K562 (cell line): ENCODE measurements around the gene ROBO1.

Source experiments
- CAMTA2 ChIP-seq: fragments of 250-450 bp; sonication (Bioruptor Pico); conservative IDR thresholded peaks from 2 replicates; pipeline ENCODE4 v1.5.1; 2022
- HDAC6 ChIP-seq: IDR thresholded peaks from 2 replicates; pipeline ENCODE4 v1.6.1; 2012; ENCODE audit warnings: low read depth, mild to moderate bottlenecking, control low read depth, inconsistent platforms, low read length, moderate library complexity
- POLR2A ChIP-seq: fragments of 450-650 bp; conservative IDR thresholded peaks from 2 replicates; pipeline ENCODE4 v1.6.1; 2016
- RFX1 ChIP-seq: fragments of 450-650 bp; IDR thresholded peaks from 2 replicates; pipeline ENCODE4 v1.6.1; 2016; ENCODE audit warnings: mild to moderate bottlenecking, moderate library complexity
- STAG1 ChIP-seq: sonication (generic); formaldehyde crosslinking; IDR thresholded peaks from 2 replicates; pipeline ENCODE4 v1.5.0; 2020; ENCODE audit warnings: missing genetic modification reagents, borderline replicate concordance
- USF2 ChIP-seq: sonication (generic); formaldehyde crosslinking; IDR thresholded peaks from 2 replicates; pipeline ENCODE4 v1.5.0; 2020; ENCODE audit warnings: missing genetic modification reagents
- ZBTB33 ChIP-seq: sonication (generic); formaldehyde crosslinking; IDR thresholded peaks from 2 replicates; pipeline ENCODE4 v1.8.1; 2023; ENCODE audit warnings: mild to moderate bottlenecking, missing genetic modification reagents
- ZKSCAN1 ChIP-seq: fragments of 150-350 bp; IDR thresholded peaks from 2 replicates; pipeline ENCODE4 v1.6.1; 2016; ENCODE audit warnings: low read depth, low read length
- TF ChIP-seq, protein P1 (sequence below): sonication (generic); formaldehyde crosslinking; IDR thresholded peaks from 2 replicates; pipeline ENCODE4 v1.9.0; 2022; ENCODE audit warnings: mild to moderate bottlenecking, missing genetic modification reagents
- TF ChIP-seq, protein P2 (sequence below): sonication (generic); formaldehyde crosslinking; IDR thresholded peaks from 2 replicates; pipeline ENCODE4 v1.9.0; 2022; ENCODE audit warnings: mild to moderate bottlenecking, missing genetic modification reagents
- TF ChIP-seq, protein P3 (sequence below), 3 experiments: IDR thresholded peaks in 2 of 3; conservative IDR thresholded peaks in 1 of 3; 2 replicates each; pipeline ENCODE4 v1.5.1; 2011 to 2012; ENCODE audit warnings: low read length in 3 of 3, mild to moderate bottlenecking in 3 of 3, control low read depth in 2 of 3, improper control_type of control experiment in 1 of 3, inconsistent platforms in 1 of 3, low read depth in 1 of 3, mixed read lengths in 1 of 3, moderate library complexity in 1 of 3; ENCODE audit not compliant: insufficient read depth in 2 of 3

DNA sequence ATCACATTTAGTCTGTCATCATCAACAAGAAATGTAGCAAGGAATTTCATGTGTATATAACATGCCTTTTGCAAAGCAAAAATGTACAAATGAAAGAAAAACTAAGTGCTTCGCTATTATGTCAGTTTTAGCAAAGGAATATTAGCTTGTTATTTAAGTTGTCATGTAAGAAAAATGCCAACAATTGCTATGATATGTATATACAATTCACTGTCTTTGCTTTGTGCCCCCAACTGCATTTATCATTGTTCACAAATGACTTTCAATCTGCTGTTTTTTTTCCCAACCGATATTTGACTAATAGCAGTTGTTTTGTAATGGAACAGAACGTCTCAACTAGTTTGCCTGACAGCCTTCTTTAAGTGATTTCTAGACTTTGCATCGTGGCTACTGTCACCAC, 207.1 kb downstream of the ROBO1 start:
- TF ChIP-seq, protein P1, sequence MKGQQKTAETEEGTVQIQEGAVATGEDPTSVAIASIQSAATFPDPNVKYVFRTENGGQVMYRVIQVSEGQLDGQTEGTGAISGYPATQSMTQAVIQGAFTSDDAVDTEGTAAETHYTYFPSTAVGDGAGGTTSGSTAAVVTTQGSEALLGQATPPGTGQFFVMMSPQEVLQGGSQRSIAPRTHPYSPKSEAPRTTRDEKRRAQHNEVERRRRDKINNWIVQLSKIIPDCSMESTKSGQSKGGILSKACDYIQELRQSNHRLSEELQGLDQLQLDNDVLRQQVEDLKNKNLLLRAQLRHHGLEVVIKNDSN (CRISPR knock-in tag), result no peak
- no peak for TF ChIP-seq ZKSCAN1
- no peak for TF ChIP-seq STAG1 (CRISPR knock-in tag)
- TF ChIP-seq USF2 (CRISPR knock-in tag), result no peak
- TF ChIP-seq ZBTB33, result no peak
- TF ChIP-seq, protein P2, sequence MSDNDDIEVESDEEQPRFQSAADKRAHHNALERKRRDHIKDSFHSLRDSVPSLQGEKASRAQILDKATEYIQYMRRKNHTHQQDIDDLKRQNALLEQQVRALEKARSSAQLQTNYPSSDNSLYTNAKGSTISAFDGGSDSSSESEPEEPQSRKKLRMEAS (CRISPR knock-in tag), result no peak
- TF ChIP-seq CAMTA2 (CRISPR knock-in tag), result no peak
- no peak for TF ChIP-seq RFX1
- TF ChIP-seq HDAC6, result no peak
- TF ChIP-seq, protein P3, sequence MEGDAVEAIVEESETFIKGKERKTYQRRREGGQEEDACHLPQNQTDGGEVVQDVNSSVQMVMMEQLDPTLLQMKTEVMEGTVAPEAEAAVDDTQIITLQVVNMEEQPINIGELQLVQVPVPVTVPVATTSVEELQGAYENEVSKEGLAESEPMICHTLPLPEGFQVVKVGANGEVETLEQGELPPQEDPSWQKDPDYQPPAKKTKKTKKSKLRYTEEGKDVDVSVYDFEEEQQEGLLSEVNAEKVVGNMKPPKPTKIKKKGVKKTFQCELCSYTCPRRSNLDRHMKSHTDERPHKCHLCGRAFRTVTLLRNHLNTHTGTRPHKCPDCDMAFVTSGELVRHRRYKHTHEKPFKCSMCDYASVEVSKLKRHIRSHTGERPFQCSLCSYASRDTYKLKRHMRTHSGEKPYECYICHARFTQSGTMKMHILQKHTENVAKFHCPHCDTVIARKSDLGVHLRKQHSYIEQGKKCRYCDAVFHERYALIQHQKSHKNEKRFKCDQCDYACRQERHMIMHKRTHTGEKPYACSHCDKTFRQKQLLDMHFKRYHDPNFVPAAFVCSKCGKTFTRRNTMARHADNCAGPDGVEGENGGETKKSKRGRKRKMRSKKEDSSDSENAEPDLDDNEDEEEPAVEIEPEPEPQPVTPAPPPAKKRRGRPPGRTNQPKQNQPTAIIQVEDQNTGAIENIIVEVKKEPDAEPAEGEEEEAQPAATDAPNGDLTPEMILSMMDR (IDR thresholded peaks at IDR 0.05 in 2 of 3, conservative IDR thresholded peaks at IDR 0.05 in 1 of 3; ENCODE audit: insufficient read depth in 2 of 3, low read depth in 1 of 3, low read length in 3 of 3), result no peak
- TF ChIP-seq POLR2A, result no peak
